Liver (tissue), 9 donors: ENCODE measurements around the gene ELAVL3. TPM values are rescaled to one million over a fixed set of nuclear protein-coding genes. Genes with fewer than 3 reads are reported as not detected.
A peak's percentile ranks its signal among the peaks of the same experiment; 100 is the strongest.

Experiments used
- DNase-seq: peaks from one replicate; pipeline ENCODE4 v3.0.0-alpha.2; 2017; ENCODE audit warnings: low spot score
- H3K27ac ChIP-seq, 2 donors: one replicate each; pipeline ENCODE4 v1.7.0; 2013; ENCODE audit warnings: inconsistent platforms in 2 of 2, low read length in 2 of 2, control low read depth in 1 of 2, low read depth in 1 of 2, mild to moderate bottlenecking in 1 of 2
- H3K27me3 ChIP-seq, 4 donors: one replicate each; pipeline versions ENCODE4 v1.6.1 to v1.7.0; 2013; ENCODE audit warnings: low read length in 3 of 4, inconsistent platforms in 1 of 4, mild to moderate bottlenecking in 1 of 4, moderate library complexity in 1 of 4; ENCODE audit not compliant: control insufficient read depth in 4 of 4, insufficient read depth in 4 of 4
- H3K36me3 ChIP-seq, 4 donors: one replicate each; pipeline versions ENCODE4 v1.6.1 to v1.7.0; 2013; ENCODE audit warnings: low read length in 3 of 4, mild to moderate bottlenecking in 3 of 4, low read depth in 1 of 4, moderate library complexity in 1 of 4; ENCODE audit not compliant: control insufficient read depth in 4 of 4, insufficient read depth in 3 of 4
- H3K4me1 ChIP-seq, 4 donors: one replicate each; pipeline versions ENCODE4 v1.6.1 to v1.7.0; 2013; ENCODE audit warnings: low read length in 3 of 4, mild to moderate bottlenecking in 3 of 4, moderate library complexity in 1 of 4; ENCODE audit not compliant: control insufficient read depth in 4 of 4, insufficient read depth in 4 of 4
- H3K4me3 ChIP-seq, 3 donors: one replicate each; pipeline versions ENCODE4 v1.6.1 to v1.7.0; 2013; ENCODE audit warnings: low read length in 3 of 3, control low read depth in 1 of 3, low read depth in 1 of 3, mild to moderate bottlenecking in 1 of 3
- H3K9ac ChIP-seq, 2 donors: one replicate each; pipeline ENCODE4 v1.7.0; 2013; ENCODE audit warnings: low read length in 2 of 2, mild to moderate bottlenecking in 2 of 2, moderate library complexity in 2 of 2, control low read depth in 1 of 2, low read depth in 1 of 2
- H3K9me3 ChIP-seq, 4 donors: one replicate each; pipeline versions ENCODE4 v1.6.1 to v1.7.0; 2013; ENCODE audit warnings: low read length in 3 of 4; ENCODE audit not compliant: control insufficient read depth in 4 of 4
- ATF3 ChIP-seq: IDR thresholded peaks from 2 replicates; pipeline ENCODE4 v1.6.1; 2016; ENCODE audit warnings: antibody characterized with exemption
- CTCF ChIP-seq: fragments of 150-350 bp; IDR thresholded peaks from 2 replicates; pipeline ENCODE4 v1.5.1; 2017; ENCODE audit warnings: improper control_type of control experiment, low read depth, low read length; ENCODE audit not compliant: missing input control
- EGR1 ChIP-seq, 2 donors: IDR thresholded peaks; 2 replicates each; pipeline ENCODE4 v1.6.1; 2016 to 2018; ENCODE audit warnings: antibody characterized with exemption in 2 of 2, low read depth in 2 of 2
- FOXA2 ChIP-seq: IDR thresholded peaks from 2 replicates; pipeline ENCODE4 v1.6.1; 2016; ENCODE audit warnings: antibody characterized with exemption
- GABPA ChIP-seq, 2 donors: IDR thresholded peaks in 1 of 2; conservative IDR thresholded peaks in 1 of 2; 2 replicates each; pipeline ENCODE4 v1.6.1; 2016; ENCODE audit warnings: antibody characterized with exemption in 2 of 2, mild to moderate bottlenecking in 1 of 2, moderate library complexity in 1 of 2
- HNF4A ChIP-seq, 2 donors: conservative IDR thresholded peaks; 2 replicates each; pipeline ENCODE4 v1.6.1; 2016; ENCODE audit warnings: antibody characterized with exemption in 2 of 2, mild to moderate bottlenecking in 2 of 2
- HNF4G ChIP-seq: IDR thresholded peaks from 2 replicates; pipeline ENCODE4 v1.6.1; 2016; ENCODE audit warnings: antibody characterized with exemption
- MAX ChIP-seq: IDR thresholded peaks from 2 replicates; pipeline ENCODE4 v1.6.1; 2016; ENCODE audit warnings: antibody characterized with exemption
- NR2F2 ChIP-seq: IDR thresholded peaks from 2 replicates; pipeline ENCODE4 v1.6.1; 2016; ENCODE audit warnings: antibody characterized with exemption
- REST ChIP-seq: IDR thresholded peaks from 2 replicates; pipeline ENCODE4 v1.6.1; 2016; ENCODE audit warnings: antibody characterized with exemption, mild to moderate bottlenecking
- SP1 ChIP-seq: IDR thresholded peaks from 2 replicates; pipeline ENCODE4 v1.6.1; 2018; ENCODE audit warnings: antibody characterized with exemption, mild to moderate bottlenecking
- TAF1 ChIP-seq: conservative IDR thresholded peaks from 2 replicates; pipeline ENCODE4 v1.6.1; 2016; ENCODE audit warnings: antibody characterized with exemption, mild to moderate bottlenecking
- YY1 ChIP-seq: IDR thresholded peaks from 2 replicates; pipeline ENCODE4 v1.6.1; 2016; ENCODE audit warnings: antibody characterized with exemption, mild to moderate bottlenecking
- WGBS: extraction: QIAGEN DNeasy Blood & Tissue Kit; methylation state at CpG from one replicate; pipeline ENCODE4 v1.1.7; 2013; 5-methylcytosine and 5-hydroxymethylcytosine counted together
- polyA plus RNA-seq, 2 donors: library from polyadenylated mRNA; stranded (reverse) in 1 of 2; unstranded in 1 of 2; fragments of 200-250 nt in 1 of 2; fragments of >200 nt in 1 of 2; fragmentation: Nextera tagmentation in 1 of 2; extraction: Ambion mirVana in 1 of 2; gene quantifications; one replicate each; pipeline versions ENCODE4 v1.2.1 to v1.2.3, GENCODE V29; 2013 to 2015
- total RNA-seq, 2 donors: library from RNA; depleted of rRNA; stranded (reverse); fragments of >200 nt; gene quantifications; one replicate each; pipeline ENCODE4 v1.2.3, GENCODE V29; 2014
- donor health status: healthy.
- donor health status: healthy.
- donor health status: healthy.
- donor health status: healthy.
- donor health status: healthy.

ELAVL3 gene
- total and polyA plus RNA-seq, 4 donors, result not detected

- Histone ChIP-seq H3K27me3 (no peaks in the 10 kb centered on the region), H3K9ac (no peak overlapping the region), H3K27ac (peak overlapping the region; percentile 98 to 99), H3K9me3 (no peaks in the 10 kb centered on the region), H3K4me1 (peaks cover 5 to 14% (median 12%) of the 10 kb centered on the region in 4 donors), H3K36me3 (no peaks in the 10 kb centered on the region), H3K4me3 (peak overlapping the region in 2 of 3 donors; percentile 56 to 81)
- DNase-seq, result no peak
- TF ChIP-seq HNF4G (no peak), SP1 (no peak), EGR1 (IDR thresholded peaks at IDR 0.05; ENCODE audit: low read depth in 2 of 2) (no peak), MAX (no peak), YY1 (no peak)
- 59% methylated on average over 7 of the region's 7 CpGs for WGBS
Measured at GRCh38 chr19:11504502-11505031, 23.7 kb upstream of the ELAVL3 start.

- Histone ChIP-seq H3K9ac (no peak overlapping the region), H3K4me1 (peaks cover 2 to 15% (median 7%) of the 10 kb centered on the region in 4 donors), H3K27me3 (no peaks in the 10 kb centered on the region), H3K9me3 (no peaks in the 10 kb centered on the region), H3K36me3 (peaks cover 0 to 8% (median 3%) of the 10 kb centered on the region in 4 donors), H3K4me3 (no peak overlapping the region), H3K27ac (no peak overlapping the region)
- DNase-seq, result no peak
- TF ChIP-seq NR2F2 (no peak), GABPA (IDR thresholded peaks at IDR 0.05 in 1 of 2, conservative IDR thresholded peaks at IDR 0.05 in 1 of 2) (no peak), TAF1 (no peak), FOXA2 (no peak), HNF4A (conservative IDR thresholded peaks at IDR 0.05) (no peak), REST (no peak), ATF3 (no peak), CTCF (no peak), YY1 (no peak), MAX (no peak)
- 89% methylated on average over 7 of the region's 7 CpGs for WGBS
Measured at GRCh38 chr19:11499890-11500420, 19.1 kb upstream of the ELAVL3 start.
